Measurements from ENCODE around the gene SFXN5. TPM values are rescaled to one million over a fixed set of nuclear protein-coding genes. Genes with fewer than 3 reads are reported as not detected.

SFXN5 gene
- total and polyA plus RNA-seq, 2 of the 8 experiments (the other 6 are each of a cell fraction or from before 2014, with no cell fraction given): 29.3 to 33.1 TPM

DNA sequence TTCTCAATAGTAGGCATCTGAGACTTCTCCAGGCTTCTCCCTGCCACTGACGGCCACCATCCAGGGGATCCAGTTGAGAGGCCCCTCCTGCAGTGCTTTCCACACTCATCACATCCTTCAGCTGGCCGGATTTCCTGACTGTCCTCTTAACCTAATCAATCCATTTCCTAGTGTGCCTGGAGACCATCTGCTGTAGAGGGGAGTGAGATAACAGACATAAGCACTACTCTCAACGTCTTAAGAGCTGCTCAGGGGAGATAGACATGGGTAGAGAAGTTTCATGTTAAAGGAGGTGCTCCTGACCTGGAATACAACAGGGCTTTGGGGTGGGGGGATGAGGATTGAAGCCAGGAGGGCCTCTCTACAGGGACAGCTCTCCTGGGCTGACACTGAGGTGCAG lies 170.1 kb downstream of the SFXN5 start (continued):
- TF ChIP-seq, protein P1, sequence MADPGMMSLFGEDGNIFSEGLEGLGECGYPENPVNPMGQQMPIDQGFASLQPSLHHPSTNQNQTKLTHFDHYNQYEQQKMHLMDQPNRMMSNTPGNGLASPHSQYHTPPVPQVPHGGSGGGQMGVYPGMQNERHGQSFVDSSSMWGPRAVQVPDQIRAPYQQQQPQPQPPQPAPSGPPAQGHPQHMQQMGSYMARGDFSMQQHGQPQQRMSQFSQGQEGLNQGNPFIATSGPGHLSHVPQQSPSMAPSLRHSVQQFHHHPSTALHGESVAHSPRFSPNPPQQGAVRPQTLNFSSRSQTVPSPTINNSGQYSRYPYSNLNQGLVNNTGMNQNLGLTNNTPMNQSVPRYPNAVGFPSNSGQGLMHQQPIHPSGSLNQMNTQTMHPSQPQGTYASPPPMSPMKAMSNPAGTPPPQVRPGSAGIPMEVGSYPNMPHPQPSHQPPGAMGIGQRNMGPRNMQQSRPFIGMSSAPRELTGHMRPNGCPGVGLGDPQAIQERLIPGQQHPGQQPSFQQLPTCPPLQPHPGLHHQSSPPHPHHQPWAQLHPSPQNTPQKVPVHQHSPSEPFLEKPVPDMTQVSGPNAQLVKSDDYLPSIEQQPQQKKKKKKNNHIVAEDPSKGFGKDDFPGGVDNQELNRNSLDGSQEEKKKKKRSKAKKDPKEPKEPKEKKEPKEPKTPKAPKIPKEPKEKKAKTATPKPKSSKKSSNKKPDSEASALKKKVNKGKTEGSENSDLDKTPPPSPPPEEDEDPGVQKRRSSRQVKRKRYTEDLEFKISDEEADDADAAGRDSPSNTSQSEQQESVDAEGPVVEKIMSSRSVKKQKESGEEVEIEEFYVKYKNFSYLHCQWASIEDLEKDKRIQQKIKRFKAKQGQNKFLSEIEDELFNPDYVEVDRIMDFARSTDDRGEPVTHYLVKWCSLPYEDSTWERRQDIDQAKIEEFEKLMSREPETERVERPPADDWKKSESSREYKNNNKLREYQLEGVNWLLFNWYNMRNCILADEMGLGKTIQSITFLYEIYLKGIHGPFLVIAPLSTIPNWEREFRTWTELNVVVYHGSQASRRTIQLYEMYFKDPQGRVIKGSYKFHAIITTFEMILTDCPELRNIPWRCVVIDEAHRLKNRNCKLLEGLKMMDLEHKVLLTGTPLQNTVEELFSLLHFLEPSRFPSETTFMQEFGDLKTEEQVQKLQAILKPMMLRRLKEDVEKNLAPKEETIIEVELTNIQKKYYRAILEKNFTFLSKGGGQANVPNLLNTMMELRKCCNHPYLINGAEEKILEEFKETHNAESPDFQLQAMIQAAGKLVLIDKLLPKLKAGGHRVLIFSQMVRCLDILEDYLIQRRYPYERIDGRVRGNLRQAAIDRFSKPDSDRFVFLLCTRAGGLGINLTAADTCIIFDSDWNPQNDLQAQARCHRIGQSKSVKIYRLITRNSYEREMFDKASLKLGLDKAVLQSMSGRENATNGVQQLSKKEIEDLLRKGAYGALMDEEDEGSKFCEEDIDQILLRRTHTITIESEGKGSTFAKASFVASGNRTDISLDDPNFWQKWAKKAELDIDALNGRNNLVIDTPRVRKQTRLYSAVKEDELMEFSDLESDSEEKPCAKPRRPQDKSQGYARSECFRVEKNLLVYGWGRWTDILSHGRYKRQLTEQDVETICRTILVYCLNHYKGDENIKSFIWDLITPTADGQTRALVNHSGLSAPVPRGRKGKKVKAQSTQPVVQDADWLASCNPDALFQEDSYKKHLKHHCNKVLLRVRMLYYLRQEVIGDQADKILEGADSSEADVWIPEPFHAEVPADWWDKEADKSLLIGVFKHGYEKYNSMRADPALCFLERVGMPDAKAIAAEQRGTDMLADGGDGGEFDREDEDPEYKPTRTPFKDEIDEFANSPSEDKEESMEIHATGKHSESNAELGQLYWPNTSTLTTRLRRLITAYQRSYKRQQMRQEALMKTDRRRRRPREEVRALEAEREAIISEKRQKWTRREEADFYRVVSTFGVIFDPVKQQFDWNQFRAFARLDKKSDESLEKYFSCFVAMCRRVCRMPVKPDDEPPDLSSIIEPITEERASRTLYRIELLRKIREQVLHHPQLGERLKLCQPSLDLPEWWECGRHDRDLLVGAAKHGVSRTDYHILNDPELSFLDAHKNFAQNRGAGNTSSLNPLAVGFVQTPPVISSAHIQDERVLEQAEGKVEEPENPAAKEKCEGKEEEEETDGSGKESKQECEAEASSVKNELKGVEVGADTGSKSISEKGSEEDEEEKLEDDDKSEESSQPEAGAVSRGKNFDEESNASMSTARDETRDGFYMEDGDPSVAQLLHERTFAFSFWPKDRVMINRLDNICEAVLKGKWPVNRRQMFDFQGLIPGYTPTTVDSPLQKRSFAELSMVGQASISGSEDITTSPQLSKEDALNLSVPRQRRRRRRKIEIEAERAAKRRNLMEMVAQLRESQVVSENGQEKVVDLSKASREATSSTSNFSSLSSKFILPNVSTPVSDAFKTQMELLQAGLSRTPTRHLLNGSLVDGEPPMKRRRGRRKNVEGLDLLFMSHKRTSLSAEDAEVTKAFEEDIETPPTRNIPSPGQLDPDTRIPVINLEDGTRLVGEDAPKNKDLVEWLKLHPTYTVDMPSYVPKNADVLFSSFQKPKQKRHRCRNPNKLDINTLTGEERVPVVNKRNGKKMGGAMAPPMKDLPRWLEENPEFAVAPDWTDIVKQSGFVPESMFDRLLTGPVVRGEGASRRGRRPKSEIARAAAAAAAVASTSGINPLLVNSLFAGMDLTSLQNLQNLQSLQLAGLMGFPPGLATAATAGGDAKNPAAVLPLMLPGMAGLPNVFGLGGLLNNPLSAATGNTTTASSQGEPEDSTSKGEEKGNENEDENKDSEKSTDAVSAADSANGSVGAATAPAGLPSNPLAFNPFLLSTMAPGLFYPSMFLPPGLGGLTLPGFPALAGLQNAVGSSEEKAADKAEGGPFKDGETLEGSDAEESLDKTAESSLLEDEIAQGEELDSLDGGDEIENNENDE (IDR thresholded peaks at IDR 0.05; ENCODE audit: insufficient replicate concordance, low read length): no peak
- TF ChIP-seq SIRT6 (IDR thresholded peaks at IDR 0.05; ENCODE audit: low read length) (no peak), MAFK (IDR thresholded peaks at IDR 0.05; ENCODE audit: low read depth, low read length) (no peak), SP2 (IDR thresholded peaks at IDR 0.05; ENCODE audit: low read length) (no peak), RXRA (IDR thresholded peaks at IDR 0.05; ENCODE audit: insufficient read depth, low read depth, low read length) (no peak), TAF7 (optimal IDR thresholded peaks at IDR 0.05; ENCODE audit: borderline replicate concordance, low read depth, low read length) (no peak), ASH2L (IDR thresholded peaks at IDR 0.05; ENCODE audit: low read length) (no peak), KDM1A (IDR thresholded peaks at IDR 0.05; ENCODE audit: borderline replicate concordance, low read length) (no peak), JUN (IDR thresholded peaks at IDR 0.05; ENCODE audit: low read depth, low read length) (no peak)
- TF ChIP-seq, protein P2, sequence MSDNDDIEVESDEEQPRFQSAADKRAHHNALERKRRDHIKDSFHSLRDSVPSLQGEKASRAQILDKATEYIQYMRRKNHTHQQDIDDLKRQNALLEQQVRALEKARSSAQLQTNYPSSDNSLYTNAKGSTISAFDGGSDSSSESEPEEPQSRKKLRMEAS (IDR thresholded peaks at IDR 0.05): no peak
- TF ChIP-seq, protein P3, sequence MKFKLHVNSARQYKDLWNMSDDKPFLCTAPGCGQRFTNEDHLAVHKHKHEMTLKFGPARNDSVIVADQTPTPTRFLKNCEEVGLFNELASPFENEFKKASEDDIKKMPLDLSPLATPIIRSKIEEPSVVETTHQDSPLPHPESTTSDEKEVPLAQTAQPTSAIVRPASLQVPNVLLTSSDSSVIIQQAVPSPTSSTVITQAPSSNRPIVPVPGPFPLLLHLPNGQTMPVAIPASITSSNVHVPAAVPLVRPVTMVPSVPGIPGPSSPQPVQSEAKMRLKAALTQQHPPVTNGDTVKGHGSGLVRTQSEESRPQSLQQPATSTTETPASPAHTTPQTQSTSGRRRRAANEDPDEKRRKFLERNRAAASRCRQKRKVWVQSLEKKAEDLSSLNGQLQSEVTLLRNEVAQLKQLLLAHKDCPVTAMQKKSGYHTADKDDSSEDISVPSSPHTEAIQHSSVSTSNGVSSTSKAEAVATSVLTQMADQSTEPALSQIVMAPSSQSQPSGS (IDR thresholded peaks at IDR 0.05; ENCODE audit: low read length): no peak
